HEK293 (cell line): ENCODE results near the gene LIPK.

Experiments
- MZF1 ChIP-seq: fragments of 450-650 bp; formaldehyde crosslinking; IDR thresholded peaks from 2 replicates; pipeline ENCODE4 v1.5.1; 2017; ENCODE audit warnings: missing biosample characterization, missing genetic modification characterization, borderline replicate concordance
- TCF7L2 ChIP-seq: IDR thresholded peaks from 2 replicates; pipeline ENCODE4 v1.6.1; 2011; ENCODE audit warnings: low read depth, mild to moderate bottlenecking, inconsistent platforms, low read length, moderate library complexity, borderline replicate concordance
- ZFP37 ChIP-seq: fragments of 450-650 bp; formaldehyde crosslinking; IDR thresholded peaks from 2 replicates; pipeline ENCODE4 v1.5.1; 2016; ENCODE audit warnings: missing biosample characterization, missing genetic modification characterization
- ZNF114 ChIP-seq: fragments of 450-650 bp; formaldehyde crosslinking; IDR thresholded peaks from 2 replicates; pipeline ENCODE4 v1.5.0; 2017; ENCODE audit warnings: missing biosample characterization, missing genetic modification characterization
- ZNF140 ChIP-seq: fragments of 450-650 bp; formaldehyde crosslinking; IDR thresholded peaks from 2 replicates; pipeline ENCODE4 v1.5.1; 2016; ENCODE audit warnings: missing biosample characterization, missing genetic modification characterization
- ZNF423 ChIP-seq: fragments of 450-650 bp; formaldehyde crosslinking; IDR thresholded peaks from 2 replicates; pipeline ENCODE4 v1.5.1; 2016; ENCODE audit warnings: missing biosample characterization, missing genetic modification characterization
- ZSCAN30 ChIP-seq: fragments of 450-650 bp; IDR thresholded peaks from 2 replicates; pipeline ENCODE4 v1.5.1; 2018; ENCODE audit warnings: missing biosample characterization, mild to moderate bottlenecking, missing genetic modification characterization, moderate library complexity
- TF ChIP-seq, protein P1 (sequence below): fragments of 450-650 bp; formaldehyde crosslinking; IDR thresholded peaks from 2 replicates; pipeline ENCODE4 v1.5.1; 2017; ENCODE audit warnings: missing biosample characterization, mild to moderate bottlenecking, missing genetic modification characterization, moderate library complexity
- TF ChIP-seq, protein P2 (sequence below): fragments of 450-650 bp; formaldehyde crosslinking; IDR thresholded peaks from 2 replicates; pipeline ENCODE4 v1.5.1; 2016; ENCODE audit warnings: missing biosample characterization, missing genetic modification characterization
- TF ChIP-seq, protein P3 (sequence below): fragments of 450-650 bp; formaldehyde crosslinking; IDR thresholded peaks from 2 replicates; pipeline ENCODE4 v1.5.1; 2016; ENCODE audit warnings: missing biosample characterization, missing genetic modification characterization
- TF ChIP-seq, protein P4 (sequence below): fragments of 450-650 bp; formaldehyde crosslinking; IDR thresholded peaks from 2 replicates; pipeline ENCODE4 v1.5.1; 2016; ENCODE audit warnings: missing biosample characterization, missing genetic modification characterization
- TF ChIP-seq, protein P5 (sequence below): fragments of 450-650 bp; formaldehyde crosslinking; conservative IDR thresholded peaks from 2 replicates; pipeline ENCODE4 v1.5.1; 2016; ENCODE audit warnings: low read depth, missing biosample characterization, missing genetic modification characterization
- TF ChIP-seq, protein P6 (sequence below): fragments of 450-650 bp; formaldehyde crosslinking; IDR thresholded peaks from 2 replicates; pipeline ENCODE4 v1.5.1; 2016; ENCODE audit warnings: missing biosample characterization, missing genetic modification characterization, low read depth
- TF ChIP-seq, protein P7 (sequence below): fragments of 450-650 bp; formaldehyde crosslinking; IDR thresholded peaks from 2 replicates; pipeline ENCODE4 v1.5.1; 2017; ENCODE audit warnings: missing biosample characterization, missing genetic modification characterization

DNA sequence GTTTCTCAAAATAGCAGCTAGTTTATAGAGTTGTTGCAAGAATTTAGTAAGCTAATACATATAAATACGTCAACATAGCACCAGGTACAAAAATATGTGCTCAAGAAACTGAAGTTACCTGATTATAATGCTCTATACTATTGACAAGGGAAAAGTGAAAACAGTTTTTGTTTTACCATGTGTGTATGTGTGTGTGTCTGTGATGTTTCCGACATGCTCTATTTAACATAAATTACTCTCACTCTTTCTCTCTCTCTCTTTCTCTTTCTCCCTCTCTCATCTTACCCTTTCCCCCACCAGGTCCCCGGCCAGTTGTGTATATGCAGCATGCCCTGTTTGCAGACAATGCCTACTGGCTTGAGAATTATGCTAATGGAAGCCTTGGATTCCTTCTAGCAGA lies 58.1 kb downstream of the LIPK start:
- TF ChIP-seq TCF7L2 (no peak), ZSCAN30 (tag by site-specific recombination) (no peak), ZNF140 (no peak), ZNF423 (tag by site-specific recombination) (no peak), ZNF114 (tag by site-specific recombination) (no peak), MZF1 (tag by site-specific recombination) (no peak), ZFP37 (no peak)
- TF ChIP-seq, protein P1, sequence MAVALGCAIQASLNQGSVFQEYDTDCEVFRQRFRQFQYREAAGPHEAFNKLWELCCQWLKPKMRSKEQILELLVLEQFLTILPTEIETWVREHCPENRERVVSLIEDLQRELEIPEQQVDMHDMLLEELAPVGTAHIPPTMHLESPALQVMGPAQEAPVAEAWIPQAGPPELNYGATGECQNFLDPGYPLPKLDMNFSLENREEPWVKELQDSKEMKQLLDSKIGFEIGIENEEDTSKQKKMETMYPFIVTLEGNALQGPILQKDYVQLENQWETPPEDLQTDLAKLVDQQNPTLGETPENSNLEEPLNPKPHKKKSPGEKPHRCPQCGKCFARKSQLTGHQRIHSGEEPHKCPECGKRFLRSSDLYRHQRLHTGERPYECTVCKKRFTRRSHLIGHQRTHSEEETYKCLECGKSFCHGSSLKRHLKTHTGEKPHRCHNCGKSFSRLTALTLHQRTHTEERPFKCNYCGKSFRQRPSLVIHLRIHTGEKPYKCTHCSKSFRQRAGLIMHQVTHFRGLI (tag by site-specific recombination), result no peak
- TF ChIP-seq, protein P2, sequence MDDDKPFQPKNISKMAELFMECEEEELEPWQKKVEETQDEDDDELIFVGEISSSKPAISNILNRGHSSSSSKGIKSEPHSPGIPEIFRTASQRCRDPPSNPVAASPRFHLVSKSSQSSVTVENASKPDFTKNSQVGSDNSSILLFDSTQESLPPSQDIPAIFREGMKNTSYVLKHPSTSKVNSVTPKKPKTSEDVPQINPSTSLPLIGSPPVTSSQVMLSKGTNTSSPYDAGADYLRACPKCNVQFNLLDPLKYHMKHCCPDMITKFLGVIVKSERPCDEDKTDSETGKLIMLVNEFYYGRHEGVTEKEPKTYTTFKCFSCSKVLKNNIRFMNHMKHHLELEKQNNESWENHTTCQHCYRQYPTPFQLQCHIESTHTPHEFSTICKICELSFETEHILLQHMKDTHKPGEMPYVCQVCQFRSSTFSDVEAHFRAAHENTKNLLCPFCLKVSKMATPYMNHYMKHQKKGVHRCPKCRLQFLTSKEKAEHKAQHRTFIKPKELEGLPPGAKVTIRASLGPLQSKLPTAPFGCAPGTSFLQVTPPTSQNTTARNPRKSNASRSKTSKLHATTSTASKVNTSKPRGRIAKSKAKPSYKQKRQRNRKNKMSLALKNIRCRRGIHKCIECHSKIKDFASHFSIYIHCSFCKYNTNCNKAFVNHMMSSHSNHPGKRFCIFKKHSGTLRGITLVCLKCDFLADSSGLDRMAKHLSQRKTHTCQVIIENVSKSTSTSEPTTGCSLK (tag by site-specific recombination), result no peak
- TF ChIP-seq, protein P3, sequence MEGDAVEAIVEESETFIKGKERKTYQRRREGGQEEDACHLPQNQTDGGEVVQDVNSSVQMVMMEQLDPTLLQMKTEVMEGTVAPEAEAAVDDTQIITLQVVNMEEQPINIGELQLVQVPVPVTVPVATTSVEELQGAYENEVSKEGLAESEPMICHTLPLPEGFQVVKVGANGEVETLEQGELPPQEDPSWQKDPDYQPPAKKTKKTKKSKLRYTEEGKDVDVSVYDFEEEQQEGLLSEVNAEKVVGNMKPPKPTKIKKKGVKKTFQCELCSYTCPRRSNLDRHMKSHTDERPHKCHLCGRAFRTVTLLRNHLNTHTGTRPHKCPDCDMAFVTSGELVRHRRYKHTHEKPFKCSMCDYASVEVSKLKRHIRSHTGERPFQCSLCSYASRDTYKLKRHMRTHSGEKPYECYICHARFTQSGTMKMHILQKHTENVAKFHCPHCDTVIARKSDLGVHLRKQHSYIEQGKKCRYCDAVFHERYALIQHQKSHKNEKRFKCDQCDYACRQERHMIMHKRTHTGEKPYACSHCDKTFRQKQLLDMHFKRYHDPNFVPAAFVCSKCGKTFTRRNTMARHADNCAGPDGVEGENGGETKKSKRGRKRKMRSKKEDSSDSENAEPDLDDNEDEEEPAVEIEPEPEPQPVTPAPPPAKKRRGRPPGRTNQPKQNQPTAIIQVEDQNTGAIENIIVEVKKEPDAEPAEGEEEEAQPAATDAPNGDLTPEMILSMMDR (tag by site-specific recombination), result no peak
- TF ChIP-seq, protein P4, sequence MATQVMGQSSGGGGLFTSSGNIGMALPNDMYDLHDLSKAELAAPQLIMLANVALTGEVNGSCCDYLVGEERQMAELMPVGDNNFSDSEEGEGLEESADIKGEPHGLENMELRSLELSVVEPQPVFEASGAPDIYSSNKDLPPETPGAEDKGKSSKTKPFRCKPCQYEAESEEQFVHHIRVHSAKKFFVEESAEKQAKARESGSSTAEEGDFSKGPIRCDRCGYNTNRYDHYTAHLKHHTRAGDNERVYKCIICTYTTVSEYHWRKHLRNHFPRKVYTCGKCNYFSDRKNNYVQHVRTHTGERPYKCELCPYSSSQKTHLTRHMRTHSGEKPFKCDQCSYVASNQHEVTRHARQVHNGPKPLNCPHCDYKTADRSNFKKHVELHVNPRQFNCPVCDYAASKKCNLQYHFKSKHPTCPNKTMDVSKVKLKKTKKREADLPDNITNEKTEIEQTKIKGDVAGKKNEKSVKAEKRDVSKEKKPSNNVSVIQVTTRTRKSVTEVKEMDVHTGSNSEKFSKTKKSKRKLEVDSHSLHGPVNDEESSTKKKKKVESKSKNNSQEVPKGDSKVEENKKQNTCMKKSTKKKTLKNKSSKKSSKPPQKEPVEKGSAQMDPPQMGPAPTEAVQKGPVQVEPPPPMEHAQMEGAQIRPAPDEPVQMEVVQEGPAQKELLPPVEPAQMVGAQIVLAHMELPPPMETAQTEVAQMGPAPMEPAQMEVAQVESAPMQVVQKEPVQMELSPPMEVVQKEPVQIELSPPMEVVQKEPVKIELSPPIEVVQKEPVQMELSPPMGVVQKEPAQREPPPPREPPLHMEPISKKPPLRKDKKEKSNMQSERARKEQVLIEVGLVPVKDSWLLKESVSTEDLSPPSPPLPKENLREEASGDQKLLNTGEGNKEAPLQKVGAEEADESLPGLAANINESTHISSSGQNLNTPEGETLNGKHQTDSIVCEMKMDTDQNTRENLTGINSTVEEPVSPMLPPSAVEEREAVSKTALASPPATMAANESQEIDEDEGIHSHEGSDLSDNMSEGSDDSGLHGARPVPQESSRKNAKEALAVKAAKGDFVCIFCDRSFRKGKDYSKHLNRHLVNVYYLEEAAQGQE (tag by site-specific recombination), result no peak
- TF ChIP-seq, protein P5, sequence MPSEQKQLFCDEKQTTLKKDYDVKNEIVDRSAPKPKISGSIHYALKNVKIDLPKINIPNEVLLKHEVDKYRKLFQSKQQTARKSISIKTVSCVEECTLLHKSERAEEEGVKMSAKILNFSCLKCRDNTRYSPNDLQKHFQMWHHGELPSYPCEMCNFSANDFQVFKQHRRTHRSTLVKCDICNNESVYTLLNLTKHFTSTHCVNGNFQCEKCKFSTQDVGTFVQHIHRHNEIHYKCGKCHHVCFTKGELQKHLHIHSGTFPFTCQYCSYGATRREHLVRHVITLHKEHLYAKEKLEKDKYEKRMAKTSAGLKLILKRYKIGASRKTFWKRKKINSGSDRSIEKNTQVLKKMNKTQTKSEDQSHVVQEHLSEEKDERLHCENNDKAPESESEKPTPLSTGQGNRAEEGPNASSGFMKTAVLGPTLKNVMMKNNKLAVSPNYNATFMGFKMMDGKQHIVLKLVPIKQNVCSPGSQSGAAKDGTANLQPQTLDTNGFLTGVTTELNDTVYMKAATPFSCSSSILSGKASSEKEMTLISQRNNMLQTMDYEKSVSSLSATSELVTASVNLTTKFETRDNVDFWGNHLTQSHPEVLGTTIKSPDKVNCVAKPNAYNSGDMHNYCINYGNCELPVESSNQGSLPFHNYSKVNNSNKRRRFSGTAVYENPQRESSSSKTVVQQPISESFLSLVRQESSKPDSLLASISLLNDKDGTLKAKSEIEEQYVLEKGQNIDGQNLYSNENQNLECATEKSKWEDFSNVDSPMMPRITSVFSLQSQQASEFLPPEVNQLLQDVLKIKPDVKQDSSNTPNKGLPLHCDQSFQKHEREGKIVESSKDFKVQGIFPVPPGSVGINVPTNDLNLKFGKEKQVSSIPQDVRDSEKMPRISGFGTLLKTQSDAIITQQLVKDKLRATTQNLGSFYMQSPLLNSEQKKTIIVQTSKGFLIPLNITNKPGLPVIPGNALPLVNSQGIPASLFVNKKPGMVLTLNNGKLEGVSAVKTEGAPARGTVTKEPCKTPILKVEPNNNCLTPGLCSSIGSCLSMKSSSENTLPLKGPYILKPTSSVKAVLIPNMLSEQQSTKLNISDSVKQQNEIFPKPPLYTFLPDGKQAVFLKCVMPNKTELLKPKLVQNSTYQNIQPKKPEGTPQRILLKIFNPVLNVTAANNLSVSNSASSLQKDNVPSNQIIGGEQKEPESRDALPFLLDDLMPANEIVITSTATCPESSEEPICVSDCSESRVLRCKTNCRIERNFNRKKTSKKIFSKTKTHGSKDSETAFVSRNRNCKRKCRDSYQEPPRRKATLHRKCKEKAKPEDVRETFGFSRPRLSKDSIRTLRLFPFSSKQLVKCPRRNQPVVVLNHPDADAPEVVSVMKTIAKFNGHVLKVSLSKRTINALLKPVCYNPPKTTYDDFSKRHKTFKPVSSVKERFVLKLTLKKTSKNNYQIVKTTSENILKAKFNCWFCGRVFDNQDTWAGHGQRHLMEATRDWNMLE, result no peak
- TF ChIP-seq, protein P6, sequence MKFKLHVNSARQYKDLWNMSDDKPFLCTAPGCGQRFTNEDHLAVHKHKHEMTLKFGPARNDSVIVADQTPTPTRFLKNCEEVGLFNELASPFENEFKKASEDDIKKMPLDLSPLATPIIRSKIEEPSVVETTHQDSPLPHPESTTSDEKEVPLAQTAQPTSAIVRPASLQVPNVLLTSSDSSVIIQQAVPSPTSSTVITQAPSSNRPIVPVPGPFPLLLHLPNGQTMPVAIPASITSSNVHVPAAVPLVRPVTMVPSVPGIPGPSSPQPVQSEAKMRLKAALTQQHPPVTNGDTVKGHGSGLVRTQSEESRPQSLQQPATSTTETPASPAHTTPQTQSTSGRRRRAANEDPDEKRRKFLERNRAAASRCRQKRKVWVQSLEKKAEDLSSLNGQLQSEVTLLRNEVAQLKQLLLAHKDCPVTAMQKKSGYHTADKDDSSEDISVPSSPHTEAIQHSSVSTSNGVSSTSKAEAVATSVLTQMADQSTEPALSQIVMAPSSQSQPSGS (tag by site-specific recombination), result no peak
- TF ChIP-seq, protein P7, sequence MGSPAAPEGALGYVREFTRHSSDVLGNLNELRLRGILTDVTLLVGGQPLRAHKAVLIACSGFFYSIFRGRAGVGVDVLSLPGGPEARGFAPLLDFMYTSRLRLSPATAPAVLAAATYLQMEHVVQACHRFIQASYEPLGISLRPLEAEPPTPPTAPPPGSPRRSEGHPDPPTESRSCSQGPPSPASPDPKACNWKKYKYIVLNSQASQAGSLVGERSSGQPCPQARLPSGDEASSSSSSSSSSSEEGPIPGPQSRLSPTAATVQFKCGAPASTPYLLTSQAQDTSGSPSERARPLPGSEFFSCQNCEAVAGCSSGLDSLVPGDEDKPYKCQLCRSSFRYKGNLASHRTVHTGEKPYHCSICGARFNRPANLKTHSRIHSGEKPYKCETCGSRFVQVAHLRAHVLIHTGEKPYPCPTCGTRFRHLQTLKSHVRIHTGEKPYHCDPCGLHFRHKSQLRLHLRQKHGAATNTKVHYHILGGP (tag by site-specific recombination), result no peak
